Stimulated activated CD4-positive, alpha-beta T cell treated with anti-CD3 and anti-CD28 coated beads, TNF-alpha, amount 100 ng/mL, for 4 hours (primary cell): Measurements from ENCODE around the gene NAMPT.

Experiments
- DNase-seq, 3 experiments: peaks; one replicate each; pipeline ENCODE4 v3.0.0-alpha.2; 2020; ENCODE audit warnings: low read depth in 3 of 3

Gene NAMPT

DNA sequence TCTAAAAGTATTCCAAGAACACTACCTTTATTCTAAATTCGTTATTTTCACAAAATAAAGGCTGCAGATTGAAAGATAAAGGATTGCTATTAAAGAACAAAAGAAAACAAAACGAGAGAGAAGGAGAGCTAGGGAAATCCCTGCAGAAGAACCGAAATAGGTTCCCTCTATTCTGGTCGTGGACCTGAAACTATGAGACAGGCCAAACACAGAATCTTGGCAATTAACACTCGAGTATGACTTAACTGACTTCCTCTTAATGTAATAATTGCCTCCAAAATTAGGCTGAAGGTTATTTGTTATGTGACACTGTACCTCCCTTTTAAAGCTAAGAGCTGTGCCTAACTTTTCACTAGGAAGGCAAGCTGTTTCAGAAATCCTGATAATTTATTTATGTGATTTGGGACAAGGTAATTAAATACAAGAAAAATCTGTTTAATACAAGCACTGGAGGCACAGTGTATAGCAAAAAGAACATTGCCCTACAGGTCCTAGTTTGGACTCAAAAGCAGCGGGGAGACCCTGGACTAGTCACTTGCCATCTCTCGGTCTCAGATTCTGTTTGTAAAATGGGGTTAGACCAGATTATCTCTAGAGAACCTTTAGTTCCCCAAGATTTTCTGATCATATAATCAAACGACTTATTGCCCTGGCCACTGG is 11.6 kb downstream of the NAMPT start:
- DNase-seq: no peak

DNA sequence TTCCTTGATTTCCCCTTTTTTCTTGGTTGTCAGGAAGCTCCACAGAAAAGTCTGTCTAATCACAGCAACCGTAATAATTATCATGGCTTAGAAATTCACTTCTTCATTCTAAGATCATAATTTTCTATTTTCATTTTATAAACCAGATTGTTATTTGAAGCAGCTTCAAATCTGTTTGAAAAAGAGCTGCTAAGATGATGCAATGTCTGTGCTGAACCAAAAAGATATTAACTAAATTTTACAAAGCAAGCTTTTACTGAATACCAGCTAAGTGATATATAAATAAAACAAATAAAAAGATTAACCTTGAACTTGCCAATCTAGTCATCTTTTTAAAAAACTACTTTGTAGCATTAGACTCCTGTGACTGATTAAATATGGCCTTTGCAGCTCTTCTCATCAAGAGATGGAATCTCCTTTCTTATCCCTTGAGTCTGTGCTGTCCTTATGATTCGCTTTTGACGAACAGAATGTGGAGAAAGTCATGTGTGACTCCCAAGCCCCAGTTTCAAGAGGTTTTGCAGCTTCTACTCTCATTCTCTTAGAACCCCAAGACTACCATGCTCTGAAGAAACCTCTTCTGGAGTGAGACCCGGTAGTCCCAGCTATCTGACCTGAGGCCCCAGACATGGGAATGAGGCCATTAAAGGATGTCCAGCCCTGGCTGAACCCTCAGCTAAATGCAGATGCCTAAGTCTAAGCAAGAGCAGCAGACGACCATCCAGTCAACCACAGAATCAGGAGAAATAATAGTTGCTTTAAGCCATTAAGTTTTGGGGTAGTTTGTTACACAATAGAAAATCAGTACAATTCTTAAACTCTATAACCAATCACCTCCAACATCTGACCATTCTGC is 14.4 kb downstream of the NAMPT start:
- DNase-seq: no peak

DNA sequence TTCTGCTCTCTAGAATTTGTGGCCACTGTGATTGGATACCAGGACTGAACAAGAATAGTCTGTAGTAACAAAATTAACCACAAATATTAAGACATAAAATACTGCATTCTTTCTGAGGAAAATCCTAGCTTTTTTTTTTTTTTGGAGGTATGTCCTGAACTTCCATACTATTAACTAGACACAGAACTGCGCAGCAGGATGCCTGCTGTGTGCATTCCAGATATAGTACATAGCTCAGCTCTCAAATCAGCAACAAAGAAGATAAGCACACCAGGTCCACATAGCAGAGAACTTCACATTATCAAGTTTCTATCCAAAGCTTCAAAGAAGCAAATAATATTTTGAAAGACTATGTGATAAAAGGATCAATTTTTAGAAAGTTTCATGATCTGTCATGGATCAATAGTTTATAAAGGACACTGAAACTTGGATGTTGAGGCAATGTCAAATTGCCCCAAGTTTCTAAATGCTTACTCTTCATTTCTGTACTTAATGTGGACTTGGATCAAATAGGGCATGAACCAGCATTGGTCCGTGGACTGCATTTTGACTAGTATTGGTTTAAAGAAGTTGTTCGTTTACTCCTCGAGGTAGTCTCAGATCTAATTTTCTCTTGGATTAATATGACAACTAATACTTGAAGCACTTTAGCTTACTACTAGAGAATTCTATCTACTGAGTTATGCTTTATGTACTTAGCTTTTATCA is 15.4 kb downstream of the NAMPT start:
- no peak for DNase-seq

DNA sequence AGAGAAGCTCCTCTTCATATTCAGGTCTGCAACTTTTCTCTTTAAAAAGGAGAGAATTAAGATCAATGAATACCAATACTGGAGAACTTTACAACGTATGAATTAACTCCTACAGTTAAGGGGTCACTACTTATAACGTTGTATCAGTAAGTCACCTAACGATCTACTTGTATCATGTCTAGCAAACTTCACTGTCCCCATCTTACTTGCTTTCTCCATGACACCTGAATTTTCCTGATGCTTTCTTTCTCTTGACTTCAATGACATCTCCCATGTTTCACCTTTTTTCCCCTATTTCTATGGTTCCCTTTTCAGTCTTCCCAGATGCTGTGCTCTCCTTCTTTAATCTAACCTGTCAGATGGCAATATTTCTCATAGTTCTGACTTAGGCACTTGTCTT is 19.6 kb downstream of the NAMPT start:
- DNase-seq: no peak

DNA sequence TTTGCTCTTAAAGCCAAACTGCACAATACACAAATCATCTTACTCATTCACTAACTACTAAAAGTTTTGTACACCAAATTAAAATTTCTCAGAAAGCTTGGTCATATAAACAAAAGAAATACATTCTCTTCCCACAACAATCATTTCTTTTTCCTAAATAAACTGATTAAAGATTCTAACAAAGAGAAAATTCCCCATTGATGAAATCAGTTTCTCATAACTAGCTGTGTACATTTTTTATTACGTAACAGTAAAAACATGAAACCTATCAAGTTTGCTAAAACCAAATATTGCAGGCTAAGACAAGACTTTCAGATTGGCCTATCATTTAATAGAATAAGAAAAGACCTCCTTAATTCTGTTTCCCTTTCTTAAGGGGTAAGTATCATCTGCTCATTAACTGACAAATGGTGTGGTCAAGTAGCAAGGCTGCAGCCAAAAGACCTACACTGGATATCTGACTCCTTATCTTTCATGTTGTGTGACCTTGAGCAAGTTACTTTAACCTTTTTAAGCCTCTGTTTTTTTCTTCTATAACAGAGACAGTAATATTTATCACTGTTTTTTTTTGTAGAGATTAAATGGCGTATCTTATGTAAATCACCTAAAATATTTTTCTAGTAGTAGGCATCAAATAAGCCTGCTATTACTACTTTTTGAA is 22.4 kb downstream of the NAMPT start:
- no peak for DNase-seq

DNA sequence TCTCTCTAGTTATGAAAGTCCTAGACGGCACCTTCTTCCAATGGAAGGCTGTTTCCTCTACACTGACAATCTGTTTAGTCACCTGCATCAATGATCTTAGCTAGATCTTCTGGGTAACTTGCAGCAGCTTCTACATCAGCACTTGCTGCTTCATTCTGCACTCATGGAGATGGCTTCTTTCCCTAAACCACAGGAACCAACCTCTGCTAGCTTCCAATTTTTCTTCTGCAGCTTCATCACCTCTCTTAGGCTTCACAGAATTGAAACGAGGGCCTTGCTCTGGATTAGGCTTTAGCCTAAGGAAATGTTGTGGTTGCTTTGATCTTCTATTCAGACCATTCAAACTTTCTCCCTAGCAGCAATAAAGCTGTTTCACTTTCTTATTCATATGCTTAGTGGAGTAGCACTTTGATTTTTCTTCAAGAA is 24.6 kb downstream of the NAMPT start:
- no peak for DNase-seq

DNA sequence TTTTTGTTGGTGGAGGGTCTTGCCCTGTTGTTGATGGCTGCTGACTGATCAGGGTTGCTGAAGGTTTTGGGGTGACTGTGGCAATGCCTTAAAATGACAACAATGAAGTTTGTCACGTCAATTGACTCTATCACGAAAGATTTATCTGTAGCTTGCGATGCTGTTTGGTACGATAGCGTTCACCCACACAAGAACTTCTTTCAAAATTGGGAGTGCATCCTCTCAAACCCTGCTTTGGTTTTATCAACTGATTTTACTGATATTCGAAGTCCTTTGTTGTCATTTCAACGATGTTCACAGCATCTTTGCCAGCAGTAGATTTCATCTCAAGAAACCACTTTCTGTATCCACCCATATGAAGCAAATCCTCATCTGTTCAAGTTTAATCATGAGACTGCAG is 26.0 kb downstream of the NAMPT start:
- DNase-seq: no peak

DNA sequence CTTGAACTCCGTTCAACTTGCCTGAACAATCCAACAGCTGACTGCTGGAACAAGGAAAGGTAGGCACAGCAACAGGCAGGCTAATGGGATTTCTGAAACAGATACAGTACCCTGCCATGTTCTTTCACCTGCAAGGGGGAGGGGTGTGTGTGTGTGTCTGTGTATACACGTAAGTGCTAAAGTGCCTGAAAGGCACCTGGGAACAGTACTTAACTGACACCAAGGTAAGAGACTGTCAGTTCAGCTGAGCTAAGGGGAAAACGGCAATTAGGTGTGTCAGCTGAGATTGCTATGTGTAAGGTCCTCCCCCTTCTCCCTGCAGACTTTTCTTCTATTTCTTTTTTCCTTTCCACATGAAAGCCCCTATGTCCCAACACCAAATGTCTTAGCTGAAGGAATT is 27.0 kb downstream of the NAMPT start:
- DNase-seq: no peak

DNA sequence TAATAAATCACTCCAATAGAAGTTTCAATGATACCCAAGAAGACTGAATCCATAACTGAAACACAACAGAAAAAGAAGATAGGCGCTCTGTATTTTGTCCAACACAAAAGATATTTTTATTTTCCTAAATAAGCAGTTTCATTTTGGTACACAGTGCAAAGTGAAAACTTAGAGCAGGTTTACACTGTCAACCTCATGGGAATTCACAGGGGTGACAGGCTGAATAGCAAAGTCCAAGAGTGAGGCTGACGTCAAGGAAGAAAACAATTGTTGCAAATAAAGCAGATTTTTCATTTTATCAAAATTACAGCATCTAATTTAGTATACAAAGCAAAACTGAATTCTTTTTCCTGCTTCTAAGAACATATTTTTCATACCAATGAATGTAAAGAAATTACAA is 28.6 kb downstream of the NAMPT start:
- DNase-seq: no peak

DNA sequence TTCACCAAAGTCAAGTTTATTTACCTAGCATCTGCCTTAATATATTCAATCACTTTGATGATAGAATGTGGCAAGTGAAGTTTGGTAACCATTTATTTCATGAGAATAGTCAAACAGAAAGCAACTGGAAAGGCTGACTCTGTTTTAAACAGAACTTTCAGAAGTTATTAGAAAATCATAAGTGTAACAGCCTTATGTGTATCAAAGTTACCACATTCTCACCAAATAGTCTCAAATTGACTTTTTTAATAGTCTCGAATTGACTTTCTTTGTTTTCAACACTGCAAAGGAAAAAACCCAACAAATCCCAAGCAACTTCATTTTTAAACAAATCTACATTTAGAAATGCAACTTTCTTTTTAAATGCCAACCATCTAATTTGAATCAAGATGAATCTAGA is 29.5 kb downstream of the NAMPT start:
- DNase-seq: no peak

DNA sequence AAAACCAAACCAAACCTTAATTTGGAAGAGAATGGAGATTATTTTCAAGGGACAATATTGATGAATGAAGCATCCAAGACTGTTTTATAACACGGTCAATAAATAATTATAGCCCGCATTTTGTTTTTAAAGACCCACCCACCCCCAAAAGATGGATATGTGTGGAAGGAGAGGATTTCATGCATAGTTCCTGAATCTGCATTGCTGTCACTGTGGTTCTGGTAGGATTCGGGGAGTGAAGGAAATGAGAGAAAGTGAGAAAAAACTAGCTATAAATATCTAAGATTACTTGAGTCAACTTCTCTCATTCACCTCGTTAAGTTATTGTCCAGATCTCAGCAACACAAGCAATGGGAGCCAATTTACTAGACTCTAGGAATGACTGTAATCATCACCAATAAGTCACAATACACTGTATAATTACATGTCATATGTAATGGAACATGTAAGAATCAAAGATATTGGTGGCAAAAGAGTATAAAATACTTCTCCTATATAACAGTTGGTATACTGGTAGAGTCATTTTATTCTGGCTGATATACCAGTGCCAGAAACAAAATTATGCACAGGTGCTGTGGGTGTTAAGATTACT is 30.2 kb downstream of the NAMPT start:
- no peak for DNase-seq

DNA sequence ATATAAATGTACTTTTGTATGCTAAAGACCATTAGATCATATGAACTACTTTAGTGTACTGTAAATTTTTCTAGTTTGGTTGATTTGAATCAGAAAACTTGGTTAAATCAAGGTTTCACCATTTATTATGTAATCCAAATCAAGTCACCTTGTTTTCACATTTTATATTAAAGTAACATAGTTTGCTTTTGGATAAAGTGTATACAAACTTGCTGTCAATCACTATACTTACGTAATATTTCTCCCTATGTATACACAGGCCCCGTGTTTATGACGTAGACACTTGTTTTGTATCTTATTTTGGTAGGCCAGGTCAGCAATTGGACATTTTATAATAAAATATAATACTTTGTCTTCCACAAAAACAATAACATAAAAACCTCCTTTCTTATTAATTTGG is 32.2 kb downstream of the NAMPT start:
- no peak for DNase-seq

DNA sequence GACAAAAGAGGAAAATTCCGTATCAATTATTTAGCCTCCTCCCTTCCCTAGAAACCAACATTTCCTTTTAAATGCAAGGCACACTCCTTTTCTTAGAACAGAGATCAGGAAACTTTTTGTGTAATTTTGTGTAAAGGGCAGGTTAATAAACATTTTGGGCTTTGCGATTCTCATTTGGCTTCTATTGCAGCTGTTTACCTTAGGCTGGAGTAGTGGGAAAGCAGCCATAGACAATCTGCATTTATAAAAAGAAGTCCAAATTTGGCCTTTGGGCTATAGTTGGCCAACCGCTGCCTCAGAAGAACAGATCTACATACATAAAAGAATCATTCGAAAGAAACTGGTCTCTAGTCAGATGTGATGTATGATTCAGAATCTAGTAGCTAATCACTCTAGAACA is 35.3 kb downstream of the NAMPT start:
- no peak for DNase-seq

DNA sequence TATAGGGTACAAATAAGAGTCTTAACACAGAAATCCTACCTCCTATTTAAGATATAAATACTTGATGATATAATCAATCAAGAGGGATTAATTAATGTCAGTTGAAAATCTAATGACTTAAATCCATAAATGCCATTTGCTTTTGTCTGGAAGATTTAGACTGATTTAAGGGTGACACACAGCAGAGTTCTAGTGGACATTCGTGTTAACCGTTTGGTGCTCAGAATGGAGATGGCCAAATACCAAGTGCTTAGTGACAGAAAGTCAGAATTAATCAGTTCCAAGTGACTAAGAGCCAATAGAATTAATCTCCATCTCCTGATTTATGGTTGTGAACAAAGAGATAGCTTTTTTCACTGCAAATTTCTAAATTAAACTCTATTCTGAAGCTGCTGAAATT is 36.2 kb downstream of the NAMPT start:
- DNase-seq: no peak

DNA sequence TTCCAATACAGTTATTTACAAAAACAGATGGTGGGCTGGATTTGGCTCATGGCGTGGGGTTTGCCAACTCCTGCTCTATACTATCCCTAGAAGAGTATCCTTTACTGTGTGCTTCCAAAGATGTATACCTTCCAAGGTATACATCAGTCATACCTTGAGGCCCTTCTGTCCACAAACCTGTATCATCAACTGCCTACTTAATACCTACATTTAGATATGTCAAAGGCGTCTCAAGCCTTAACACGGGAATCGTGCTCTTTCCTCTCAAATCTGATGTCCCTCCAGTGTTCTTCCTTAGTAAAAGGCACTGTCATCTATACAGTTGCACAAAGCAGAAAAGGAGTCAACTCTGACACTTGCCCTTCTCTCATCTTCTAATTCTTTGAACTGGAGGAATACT is 36.9 kb downstream of the NAMPT start:
- DNase-seq: no peak

DNA sequence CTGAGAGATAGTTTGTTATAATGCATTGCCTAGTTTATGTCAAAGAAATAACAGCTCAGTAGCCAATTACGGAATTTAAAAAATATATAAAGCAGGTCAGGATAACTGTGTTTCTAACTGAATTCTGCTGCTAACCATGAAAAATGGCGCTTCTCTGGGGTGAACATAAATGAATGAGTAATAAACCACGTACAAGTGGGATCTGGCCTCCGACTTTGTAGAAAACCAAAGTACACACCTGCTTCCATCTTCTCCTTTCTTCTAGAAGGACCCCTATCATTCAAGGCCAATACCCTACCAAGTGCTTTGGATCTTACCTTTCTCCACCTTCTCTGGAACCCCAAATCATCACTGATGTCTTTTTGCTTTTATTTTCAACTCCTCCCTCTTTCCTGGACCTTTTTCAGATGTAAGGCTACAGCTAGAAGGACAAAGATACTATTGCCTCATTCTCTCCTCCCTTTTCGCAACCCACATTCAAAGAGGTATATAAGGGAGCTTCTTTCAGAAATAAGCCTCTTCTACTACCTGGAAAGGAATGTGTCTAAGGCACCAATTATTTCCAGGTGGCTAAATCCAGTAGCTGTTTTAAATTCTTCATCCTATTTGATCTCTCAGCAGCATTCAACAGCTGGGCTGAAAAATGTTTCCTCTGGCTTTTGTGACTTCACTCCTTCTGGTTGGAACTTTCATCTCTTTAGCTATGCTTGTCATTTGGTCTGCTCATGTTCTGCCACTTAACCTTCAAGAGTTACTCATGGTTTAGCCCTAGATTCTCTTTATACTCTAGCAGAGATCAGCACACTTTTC is 37.7 kb downstream of the NAMPT start:
- no peak for DNase-seq

DNA sequence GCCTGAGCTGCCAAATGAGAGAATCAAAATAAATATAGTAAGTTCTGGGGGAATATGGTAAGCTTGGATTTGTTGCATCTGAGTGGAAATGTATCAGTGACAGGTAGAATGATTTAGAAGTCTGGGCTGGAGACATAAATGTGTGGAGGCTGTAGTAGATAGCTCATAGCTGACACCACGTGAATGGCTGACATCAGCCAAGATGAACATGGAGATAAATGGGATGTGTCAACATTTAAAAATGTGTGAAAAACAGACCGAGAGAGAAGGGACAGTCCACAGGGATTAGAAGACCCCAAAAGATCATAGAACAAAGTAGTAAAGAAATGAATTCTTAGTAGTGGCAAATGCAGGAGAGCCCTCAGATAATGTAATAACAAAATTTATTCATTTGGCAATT is 40.9 kb downstream of the NAMPT start:
- no peak for DNase-seq

DNA sequence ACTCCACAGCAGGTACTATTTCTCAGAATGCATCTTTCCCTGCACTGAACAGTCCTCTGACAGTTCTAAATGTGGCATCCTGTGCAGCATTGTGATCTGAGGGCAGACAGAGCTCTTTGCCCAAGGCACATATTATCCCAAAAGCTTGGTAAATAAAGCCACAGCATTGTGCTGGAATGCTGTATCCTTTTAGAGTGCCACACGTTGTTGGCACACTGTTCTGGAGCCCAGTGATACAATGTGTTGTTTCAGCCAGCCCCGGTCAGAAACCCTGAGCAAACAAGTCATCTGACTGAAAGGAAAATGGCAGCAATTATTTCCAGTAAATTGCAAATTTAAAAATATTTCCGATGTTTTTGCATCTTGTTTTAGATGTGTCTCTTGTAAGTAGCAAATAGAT is 45.4 kb downstream of the NAMPT start:
- DNase-seq: no peak

DNA sequence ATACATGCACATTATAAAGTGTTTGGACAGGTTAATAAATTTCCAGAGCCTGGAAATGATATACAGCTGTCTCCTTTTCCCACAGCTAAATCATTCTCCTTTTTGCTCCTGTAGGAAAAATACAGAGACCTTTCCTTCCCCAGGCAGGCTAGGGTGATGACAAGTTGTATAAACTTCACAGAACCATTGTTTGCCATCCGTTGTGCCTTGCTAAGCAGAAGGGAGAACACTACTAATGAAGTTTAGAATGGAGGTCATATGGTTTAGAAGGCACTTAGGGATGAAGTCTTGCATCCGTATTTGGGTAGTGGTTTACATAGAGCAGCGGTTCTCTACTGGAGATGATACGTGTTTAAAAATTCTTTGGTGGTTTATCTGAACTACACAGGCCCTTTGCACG is 46.0 kb downstream of the NAMPT start:
- no peak for DNase-seq

DNA sequence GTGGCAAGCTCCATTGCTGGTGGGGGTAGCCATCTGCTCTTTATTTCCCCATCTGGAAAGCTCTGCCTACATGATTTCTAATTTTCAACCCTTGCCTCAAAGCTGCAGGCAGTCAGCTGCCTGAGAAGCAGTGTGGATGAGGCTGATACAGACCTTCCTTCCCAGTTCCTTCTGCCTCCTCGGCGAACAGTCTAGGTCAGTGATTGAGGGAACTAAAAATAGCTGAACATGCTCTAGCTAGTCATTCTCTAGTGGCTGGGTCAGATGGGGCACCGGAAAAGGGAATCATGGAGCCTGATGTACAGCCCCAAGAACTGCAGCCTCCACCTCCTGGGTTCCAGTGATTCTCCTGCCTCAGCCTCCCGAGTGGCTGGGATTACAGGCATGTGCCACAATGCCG is 48.7 kb downstream of the NAMPT start:
- no peak for DNase-seq

DNA sequence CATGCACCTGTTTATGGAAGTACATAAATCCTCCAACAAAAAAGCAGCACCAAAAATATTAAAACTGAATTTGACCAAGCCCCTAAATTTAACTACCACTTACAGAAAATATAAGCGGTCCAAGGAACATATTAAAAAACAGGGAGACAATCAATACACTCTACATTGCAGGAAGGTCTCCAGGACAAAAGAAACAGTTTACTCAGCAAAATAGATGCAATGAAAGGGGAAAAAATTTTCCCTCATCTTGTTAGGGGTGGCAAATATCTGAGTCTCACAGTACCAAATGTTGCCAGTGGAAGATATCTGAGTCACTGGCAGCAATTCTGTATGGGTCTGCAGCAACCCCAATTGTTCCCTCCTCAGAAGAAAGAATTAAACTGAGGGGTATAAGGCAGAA is 50.4 kb downstream of the NAMPT start:
- DNase-seq: no peak
